HG03280 (cell line): ENCODE measurements around the gene SLC41A2.
"Not testable (repeated sequence)": the region's sequence is repeated elsewhere in the genome, so short reads cannot be mapped to it uniquely, and the experiment has no call there.

ENCODE experiments used
- ATAC-seq: cut with Tn5 transposase; IDR thresholded peaks from one replicate; pipeline ENCODE4 v1.9.1; 2021; ENCODE audit warnings: mild to moderate bottlenecking, moderate library complexity; ENCODE audit not compliant: unreplicated experiment

Gene SLC41A2

DNA sequence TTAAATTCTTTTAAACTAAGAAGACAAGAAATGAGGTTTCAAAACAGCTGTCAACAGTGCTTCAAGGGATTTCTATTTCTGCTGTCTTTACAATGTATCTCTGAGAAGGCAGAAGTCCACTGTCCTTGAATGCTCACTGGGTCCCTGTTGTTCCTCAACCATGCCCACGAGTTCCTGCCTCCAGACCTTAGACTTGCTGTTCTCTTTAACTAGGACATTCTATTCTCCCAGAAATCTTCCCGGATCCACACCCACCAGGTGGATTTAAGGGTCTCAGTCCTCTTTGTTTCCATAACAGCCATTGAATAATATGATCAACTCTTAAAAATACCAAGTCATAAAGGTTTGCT is 6.7 kb upstream of the SLC41A2 start:
- no peak for ATAC-seq

DNA sequence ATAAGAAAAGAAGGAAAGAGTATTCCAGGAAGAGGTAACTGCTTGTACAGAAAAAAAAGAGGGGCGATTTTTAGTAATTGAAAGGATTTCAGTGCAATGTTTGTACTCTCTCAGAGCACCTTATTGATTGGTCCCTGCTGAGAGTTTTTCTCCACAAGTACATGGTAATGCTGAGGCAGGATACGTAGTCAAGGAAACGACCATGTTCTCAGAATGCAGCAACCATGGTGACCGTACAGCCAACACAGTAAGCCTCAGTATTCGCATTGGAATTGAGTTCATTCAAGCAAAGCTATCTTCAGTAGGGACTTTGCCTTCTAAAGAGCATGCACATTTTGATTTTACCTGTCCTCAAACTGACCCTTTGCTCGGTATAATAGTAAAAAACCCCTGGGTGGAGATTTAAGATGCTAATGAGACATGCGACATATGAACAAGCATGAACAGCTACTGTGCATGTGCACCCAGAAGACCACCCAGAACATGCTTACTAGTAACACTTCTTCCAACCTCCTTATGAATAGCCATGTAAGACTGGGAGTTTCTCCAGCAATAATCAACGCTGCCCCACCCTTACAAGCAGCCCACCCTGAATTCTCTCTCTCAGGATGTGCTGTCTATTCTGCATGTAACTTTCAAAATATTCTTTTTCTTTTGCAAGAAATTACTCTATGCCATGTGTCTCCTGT is 6.2 kb upstream of the SLC41A2 start:
- no peak for ATAC-seq

DNA sequence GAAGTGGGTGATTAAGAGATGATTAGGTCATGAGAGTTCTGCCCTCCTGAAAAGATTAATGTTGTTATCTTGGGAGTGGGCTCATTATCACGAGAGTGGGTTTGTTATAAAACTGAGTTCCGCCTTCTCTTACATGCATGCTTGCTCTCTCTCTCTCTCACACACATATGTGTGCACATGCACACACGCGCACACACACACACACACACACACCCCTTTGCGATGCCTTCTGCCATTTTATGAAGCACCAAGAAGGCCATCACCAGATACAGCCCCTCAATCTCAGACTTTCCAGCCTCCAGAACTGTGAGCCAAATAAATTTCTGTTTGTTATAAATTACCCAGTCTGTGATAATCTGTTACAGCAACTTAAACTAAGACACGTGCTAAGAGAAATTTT is 5.7 kb upstream of the SLC41A2 start:
- no peak for ATAC-seq

DNA sequence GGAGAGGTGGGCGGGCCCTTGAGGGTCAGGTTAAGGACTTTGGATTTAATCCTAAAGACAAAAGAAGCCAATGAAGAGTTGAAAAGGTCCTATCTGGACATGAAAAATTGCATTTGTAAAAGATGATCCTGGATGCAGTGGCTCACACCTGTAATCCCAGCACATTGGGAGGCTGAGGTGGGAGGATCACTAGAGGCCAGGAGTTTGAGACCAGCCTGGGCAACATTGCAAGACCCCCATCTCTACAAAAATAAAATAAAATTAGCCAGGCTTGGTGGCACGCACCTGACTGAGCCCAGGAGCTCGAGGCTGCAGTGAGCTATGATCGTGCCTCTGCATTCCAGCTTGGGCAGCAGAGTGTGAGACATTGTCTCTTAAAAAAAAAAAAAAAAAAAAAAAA is 2.4 kb upstream of the SLC41A2 start:
- no peak for ATAC-seq

DNA sequence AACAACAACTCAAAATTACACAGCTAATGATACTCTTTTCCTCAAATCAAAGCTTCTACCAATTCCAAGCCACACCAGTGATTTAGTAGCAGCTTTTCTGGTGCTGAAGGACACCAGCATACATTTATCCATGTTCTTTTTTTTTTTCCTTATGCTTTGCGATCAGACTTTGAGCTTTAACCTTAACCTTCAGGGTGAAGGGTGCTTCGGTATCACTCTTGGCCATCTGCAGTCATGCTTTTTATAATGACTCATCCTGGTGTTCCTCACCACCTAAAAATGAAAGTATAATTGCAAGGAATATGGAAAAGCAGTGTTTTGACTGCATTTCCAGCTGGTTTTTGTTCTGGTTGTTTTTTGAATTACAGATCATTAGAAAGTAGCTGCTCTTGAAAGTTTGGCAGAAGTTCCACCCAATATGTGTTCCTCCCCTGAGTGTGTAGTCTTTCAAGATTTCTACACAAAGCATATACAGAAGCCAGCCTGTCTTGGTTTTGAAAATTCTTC is 1.3 kb upstream of the SLC41A2 start:
- ATAC-seq, result no peak

DNA sequence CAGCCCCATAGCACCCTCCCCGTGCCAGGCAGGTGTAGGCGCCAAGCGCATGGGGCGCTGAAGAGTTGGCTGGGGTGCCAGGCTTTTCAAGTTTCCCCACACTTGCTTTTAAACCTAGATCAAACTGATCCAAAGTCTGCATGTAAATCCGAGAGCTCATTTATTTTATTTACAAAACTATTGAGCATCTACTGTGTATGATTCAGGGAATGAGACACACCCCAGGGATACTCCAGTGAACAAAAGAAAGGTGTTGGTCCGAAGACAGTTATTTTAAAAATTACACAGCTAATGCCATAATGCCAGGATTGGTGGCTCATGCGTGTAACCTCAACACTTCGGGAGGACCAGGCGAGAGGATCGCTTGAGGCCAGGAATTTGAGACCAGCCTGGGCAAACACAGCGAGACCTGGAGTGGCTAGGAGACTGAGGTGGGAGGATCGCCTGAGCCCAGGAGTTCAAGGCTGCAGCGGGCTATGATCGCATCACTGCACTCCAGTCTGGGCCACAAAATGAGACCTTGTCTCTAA is 780 bp upstream of the SLC41A2 start:
- ATAC-seq, result no peak

DNA sequence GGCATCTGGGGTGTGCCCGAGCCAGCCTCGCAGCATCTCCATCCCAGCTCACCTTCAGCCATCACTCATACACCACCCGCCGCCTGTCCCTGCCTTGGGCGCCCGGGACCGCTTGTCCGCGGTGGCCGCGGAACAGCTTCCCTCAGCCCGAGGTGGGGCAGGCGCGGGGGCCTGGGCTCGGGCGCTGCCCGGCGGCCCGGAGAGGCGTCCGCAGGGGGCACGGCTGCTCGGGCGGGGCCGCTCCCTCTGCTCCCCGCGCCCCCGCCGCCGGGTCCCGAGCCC is 430 bp downstream of the SLC41A2 start:
- no peak for ATAC-seq

DNA sequence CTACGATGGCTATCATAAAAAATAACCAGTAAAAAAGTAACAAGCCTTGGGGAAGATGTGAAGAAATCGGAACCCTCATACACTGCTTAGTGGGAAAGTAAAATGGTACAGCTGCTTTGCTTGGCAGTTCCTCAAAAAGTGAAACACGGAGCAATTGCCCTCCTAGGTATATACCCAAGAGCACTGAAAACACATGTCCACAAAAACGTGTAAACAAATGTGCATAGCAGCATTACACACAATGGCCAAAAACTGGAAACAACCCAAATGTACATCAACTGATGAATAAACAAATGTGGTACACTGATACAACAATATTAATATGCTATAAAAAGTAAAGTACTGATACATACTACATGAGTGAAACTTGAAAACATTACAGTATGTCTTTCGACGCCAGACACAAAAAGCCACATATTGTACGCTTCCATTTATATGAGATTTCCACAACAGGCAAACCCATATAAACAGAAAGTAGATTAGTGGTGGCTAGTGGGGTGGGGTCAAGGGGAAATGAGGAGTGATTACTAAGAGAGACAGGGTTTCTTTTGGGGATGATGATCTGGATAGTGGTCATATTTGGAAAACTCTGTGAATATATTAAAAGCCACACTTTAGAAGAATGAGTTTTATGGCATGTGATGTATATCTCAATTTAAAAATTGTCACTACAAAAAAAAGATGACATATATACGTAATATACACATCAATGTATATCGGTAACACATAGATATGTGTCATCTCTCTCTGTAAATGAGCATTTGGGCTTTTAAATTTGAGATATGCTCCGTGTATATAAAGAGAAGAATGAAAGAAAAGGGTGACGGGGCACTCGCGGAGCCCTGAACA is 996 bp downstream of the SLC41A2 start:
- no peak for ATAC-seq

DNA sequence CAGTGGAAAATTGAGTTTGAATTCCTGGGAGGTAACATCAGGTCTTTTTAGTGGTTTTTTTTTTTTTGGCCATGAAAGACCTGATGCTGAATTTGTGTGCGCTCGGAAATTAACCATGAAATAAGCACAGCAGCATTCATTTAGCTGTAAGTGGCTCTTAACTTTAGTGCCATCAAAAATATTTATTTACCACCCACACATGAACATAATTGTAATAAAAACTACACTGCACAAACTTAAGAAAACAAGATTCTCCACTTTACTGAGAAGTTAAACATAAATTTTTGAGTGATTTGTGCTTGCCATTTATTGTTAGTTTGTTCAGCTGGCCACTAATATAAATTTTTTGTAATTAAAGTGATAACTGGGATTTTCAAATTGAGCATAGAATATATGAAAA is 2.4 kb downstream of the SLC41A2 start:
- ATAC-seq, result no peak

DNA sequence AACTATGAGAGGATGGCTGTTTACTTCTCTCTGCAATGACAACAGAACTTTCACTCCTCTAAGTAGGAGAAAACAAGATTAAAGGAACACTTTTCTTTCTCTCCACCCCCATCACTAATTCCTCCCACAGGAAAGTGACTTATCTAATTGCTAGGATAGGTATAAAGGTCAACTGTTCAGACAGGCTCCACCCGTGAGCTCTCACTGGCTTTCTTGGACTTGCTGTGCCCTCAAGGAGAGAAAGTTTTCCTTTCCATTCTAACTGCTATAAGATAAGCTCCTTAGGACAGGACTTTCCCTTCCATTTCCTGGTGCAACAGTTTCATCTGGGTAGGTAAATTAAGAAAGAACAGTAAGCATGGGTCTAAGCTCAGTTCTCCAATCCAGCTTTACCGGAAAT is 4.8 kb downstream of the SLC41A2 start:
- ATAC-seq, result no peak

DNA sequence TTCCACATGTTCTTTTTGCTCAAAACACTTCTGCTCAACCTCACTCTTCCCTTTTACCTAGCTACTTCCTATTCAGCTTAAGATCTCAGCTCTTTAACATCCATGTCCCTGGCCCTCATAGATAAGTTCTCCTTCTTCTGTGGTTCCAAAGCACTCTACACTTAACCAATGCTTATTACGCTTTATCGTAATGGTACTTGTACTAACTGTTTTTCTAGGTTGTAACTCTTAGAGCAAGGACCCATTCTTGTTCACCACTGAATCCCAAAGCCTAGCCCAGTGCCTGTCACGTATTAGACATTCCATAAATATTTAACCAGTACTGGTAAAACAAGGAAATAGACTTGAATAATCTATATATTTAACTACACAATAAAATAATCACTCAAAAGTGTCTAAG is 5.3 kb downstream of the SLC41A2 start:
- ATAC-seq, result no peak

DNA sequence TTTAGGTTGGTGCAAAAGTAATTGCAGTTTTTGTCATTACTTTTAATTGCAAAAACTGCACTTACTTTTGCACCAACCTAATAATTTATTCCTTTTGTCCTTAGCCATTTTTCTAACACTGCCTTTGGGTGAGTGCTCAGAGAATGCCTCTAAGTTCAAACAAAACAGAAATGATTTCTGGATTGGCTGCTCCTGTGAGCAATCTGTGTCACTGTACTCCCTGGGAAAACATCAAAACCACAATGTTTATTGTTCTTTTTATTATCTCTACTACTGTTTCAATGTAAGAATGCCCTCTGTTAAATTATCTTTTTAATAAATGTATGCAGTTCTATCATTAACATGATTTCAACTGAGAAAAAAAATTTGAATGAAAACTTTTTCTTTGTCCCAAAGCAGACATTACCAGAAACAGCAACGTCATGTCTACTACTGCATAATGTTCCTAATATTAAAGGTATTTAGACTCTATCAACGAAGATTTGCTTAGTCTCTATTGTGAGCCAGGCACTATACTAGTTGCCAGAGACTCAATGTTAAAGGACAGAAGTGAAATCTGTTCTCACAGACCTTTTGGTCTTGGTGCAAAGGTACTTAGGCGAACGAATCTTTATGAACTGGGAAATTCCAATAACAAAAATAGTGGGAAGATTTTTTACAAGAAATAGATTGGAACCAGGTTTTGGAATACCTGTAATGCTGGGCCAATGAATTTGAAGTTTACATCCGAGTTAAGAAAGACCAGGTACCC is 6.2 kb downstream of the SLC41A2 start:
- ATAC-seq, result no peak

DNA sequence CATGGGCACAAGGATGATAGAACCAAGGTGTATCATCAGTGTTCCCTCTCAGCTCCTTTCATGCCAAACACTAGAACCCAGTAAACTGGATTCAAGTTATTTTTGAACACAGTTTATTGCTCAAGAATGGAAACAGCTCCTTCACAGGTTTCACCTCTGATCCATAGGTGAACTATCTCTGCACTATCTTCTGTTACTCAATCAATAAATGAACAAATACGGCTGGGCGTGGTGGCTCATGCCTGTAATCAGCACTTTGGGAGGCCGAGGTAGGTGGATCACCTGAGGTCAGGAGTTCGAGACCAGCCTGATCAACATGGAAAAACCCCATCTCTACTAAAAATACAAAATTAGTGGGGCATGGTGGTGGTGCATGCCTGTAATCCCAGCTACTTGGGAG is 9.4 kb downstream of the SLC41A2 start:
- not testable (repeated sequence) for ATAC-seq

DNA sequence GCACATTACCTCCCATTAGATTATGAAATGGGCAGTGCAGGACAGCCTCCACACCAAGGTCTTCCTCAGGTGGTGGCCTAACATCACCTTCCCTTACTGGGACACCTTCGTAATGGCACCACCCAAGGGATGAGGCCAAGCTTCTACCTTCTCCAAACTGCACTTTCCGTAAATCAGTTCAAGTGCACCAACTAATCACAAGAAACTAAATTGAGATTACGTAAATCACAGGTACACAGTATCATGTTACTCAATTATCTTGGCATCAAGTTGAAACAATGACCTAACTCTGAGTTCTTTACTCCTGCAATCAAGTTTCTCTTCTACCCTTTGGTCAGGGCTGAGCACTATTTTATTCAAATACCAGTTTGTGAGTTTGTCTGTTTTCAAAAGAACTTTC is 13.8 kb downstream of the SLC41A2 start:
- ATAC-seq, result no peak

DNA sequence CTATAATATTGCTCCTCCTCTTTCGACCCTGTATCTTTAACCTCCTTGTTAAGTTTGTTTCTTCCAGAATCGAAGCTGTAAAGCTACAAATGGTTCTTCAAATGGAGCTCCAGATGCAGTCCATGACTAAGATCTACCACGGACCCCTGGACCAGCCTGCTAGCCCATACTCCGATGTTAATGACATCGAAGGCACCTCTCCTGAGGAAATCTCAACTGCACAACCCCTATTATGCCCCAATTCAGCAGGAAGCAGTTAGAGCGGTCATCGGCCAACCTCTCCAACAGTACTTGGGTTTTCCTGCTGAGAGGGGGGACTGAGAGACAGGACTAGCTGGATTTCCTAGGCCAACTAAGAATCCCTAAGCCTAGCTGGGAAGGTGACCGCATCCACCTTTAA is 14.7 kb downstream of the SLC41A2 start:
- ATAC-seq, result not testable (repeated sequence)

DNA sequence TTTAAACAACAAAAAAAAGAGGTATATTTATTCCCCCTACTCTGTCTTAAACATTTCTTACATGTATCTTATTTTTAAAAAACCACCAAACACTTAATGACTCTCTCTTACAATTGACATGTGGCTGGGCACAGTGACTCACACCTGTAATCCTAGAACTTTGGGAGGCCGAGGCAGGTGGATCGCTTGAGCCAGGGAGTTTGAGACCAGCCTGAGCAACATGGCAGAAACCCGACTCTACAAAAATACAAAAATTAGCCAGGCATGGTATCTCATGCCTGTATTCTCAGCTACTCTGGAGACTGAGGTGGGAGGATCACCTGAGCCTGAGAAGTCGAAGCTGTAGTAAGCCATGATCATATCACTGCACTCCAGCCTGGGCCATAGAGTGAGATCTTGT is 16.0 kb downstream of the SLC41A2 start:
- ATAC-seq, result no peak

DNA sequence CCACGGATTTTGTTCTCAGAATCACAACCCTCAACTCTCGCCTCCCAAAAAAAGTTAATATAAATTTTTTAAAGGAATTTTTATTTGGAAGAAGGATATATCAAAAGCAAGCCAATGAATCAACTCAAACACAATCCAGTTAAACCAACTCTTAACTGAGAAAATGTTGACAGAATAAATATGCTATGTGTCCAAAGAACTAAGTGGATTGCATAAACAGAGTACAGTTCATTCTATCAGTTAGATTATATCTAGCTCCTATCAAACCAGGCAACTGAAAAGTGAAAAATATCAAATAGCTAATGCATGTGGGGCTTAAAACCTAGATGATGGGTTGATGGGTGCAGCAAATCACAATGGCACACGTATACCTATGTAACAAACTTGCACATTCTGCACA is 16.6 kb downstream of the SLC41A2 start:
- no peak for ATAC-seq

DNA sequence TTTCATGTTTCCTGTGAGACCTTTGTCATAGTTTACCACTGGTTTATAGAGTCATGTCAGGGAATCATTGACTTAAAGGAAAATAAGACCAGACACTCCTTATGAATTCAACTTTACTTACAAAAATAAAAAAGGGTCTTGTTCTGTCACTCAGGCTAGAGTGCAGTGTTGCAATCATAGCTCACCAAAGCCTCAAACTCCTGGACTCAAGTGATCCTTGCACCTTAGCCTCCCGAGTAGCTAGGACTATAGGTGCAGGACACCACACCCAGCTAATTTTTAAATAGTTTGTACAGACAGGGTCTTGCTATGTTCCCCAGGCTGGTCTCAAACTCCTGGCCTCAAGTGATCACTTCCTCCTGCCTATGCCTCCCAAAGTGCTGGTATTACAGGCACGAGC is 19.0 kb downstream of the SLC41A2 start:
- no peak for ATAC-seq

DNA sequence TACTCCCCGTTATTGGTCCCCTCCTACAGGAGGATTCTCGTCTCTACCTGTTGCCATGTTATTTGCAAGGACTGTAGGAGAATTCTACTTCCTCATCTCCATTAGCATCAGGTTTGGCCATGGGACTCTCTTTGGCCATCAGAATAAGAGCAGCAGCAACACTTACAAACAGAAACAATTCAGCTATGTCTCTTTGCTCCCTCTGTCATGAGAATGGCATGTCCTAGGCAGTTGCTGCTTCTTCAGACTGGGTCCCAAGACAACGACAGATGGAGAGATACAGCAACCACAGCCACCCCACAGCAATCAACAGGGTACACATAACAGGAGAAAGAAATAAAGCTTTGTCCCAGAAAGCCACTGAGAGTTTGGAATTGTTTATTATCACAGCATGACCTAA is 19.7 kb downstream of the SLC41A2 start:
- ATAC-seq, result no peak

DNA sequence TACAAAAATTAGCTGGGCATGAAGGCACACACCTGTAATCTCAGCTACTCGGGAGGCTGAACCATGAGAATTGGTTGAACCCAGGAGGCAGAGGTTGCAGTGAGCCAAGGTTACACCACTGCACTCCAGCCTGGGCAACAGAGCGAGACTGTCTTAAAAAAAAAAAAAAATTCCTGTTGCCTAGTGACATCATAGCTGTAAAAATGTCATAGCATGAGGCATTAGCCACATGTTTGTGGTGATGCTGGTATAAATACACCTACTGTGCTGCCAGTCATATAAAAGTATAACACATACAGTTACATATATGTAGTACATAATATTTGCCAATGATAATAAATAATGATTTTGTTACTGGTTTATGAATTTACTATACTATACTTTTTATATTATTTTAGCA is 22.2 kb downstream of the SLC41A2 start:
- ATAC-seq, result no peak

DNA sequence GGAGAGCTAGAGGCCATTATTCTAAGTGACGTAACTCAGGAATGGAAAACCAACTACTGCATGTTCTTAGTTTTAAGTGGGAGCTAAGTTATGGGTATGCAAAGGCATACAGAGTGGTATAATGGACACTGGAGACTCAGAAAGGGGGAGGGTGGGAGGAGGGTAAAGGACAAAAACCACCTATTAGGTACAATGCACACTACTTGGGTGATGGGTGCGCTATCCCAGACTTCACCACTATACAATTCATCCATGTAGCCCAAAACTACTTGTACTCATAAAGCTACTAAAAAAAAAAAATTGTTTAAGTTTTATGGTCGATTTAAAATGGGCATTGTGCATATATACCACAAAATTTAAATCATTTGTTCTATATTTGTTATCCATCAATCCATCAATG is 24.3 kb downstream of the SLC41A2 start:
- no peak for ATAC-seq

DNA sequence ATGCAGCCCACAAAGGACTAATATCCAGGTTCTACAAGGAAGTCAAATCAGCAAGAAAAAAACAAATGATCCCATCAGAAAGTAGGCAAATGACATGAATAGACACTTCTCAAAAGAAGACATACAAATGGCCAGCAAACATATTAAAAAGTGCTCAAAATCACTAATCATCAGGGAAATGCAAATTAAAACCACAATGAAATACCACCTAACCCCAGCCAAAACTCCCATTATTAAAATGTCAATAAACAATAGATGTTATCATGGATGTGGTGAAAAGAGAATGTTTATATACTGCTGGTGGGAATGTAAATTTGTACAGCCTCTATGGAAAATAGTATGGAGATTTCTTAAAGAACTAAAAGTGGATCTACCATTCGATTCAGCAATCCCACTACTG is 25.0 kb downstream of the SLC41A2 start:
- no peak for ATAC-seq
